OCI-LY7 (cell line): ENCODE measurements around the gene MOAP1.

ENCODE experiments used
- EZH2phosphoT487 ChIP-seq: fragments of 200-600 bp; sonication (generic); IDR thresholded peaks from 2 replicates; pipeline ENCODE4 v1.6.1; 2018; ENCODE audit warnings: low read depth, borderline replicate concordance, mild to moderate bottlenecking, mixed run types, antibody characterized with exemption, low read length, moderate library complexity, mixed read lengths
- TF ChIP-seq, protein P1 (sequence below): fragments of 200-600 bp; sonication (generic); conservative IDR thresholded peaks from 2 replicates; pipeline ENCODE4 v1.5.1; 2014; ENCODE audit warnings: mild to moderate bottlenecking, antibody characterized with exemption, low read length, moderate library complexity, mixed read lengths

DNA sequence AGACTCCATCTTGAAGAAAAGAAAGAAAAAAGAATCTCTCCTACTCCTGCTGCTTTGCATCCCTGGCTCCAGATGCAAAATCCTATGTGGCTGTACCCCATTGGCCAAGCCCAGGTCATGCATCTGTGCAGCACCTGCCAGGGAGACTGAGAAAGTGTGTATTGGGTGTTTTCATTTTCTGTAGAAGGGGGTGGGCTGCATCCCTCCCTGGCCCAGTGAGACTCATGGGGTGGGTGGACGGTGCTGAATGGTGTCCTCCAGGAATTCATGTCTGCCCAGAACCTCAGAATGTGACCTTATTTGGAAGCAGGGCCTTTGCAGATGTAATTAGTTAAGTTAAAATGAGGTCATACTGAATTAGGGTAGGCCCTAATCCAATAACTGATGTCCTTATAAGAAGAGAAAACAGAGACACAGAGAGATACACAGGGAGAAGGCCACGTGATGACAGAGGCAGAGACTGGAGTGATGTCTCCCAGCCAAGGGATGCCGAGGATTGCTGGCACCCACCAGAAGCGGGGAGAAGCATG is 23.2 kb downstream of the MOAP1 start:
- TF ChIP-seq, protein P1, sequence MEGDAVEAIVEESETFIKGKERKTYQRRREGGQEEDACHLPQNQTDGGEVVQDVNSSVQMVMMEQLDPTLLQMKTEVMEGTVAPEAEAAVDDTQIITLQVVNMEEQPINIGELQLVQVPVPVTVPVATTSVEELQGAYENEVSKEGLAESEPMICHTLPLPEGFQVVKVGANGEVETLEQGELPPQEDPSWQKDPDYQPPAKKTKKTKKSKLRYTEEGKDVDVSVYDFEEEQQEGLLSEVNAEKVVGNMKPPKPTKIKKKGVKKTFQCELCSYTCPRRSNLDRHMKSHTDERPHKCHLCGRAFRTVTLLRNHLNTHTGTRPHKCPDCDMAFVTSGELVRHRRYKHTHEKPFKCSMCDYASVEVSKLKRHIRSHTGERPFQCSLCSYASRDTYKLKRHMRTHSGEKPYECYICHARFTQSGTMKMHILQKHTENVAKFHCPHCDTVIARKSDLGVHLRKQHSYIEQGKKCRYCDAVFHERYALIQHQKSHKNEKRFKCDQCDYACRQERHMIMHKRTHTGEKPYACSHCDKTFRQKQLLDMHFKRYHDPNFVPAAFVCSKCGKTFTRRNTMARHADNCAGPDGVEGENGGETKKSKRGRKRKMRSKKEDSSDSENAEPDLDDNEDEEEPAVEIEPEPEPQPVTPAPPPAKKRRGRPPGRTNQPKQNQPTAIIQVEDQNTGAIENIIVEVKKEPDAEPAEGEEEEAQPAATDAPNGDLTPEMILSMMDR: no peak
- TF ChIP-seq EZH2phosphoT487: no peak
